Endothelial cell of umbilical vein (primary cell): ENCODE results near the gene DBNL. TPM values are rescaled to one million over a fixed set of nuclear protein-coding genes. Genes with fewer than 3 reads are reported as not detected.

Experiments used
- BruUV-seq: library from RNA; stranded (reverse); fragments of 400-500 nt; replicated peaks from 2 replicates; lab custom pipeline; 2021; lab: Mats Ljungman, UMichigan
- CTCF ChIA-PET: fragments of 300-600, 350-600 bp; sonication (Branson Sonifier 250); formaldehyde crosslinking; loops from one replicate; lab custom pipeline; 2021; ENCODE audit warnings: antibody characterized with exemption, inconsistent platforms; lab: Charles Lee
- POLR2A ChIA-PET: fragments of 300-600, 350-600 bp; sonication (Branson Sonifier 250); formaldehyde crosslinking; loops from one replicate; lab custom pipeline; 2021; ENCODE audit warnings: antibody characterized with exemption, inconsistent platforms; lab: Charles Lee
- DNase-seq: peaks from one replicate; pipeline ENCODE4 v3.0.0-alpha.2; 2011; ENCODE audit warnings: low read depth, low spot score
- FAIRE-seq: peaks from 2 replicates; lab custom pipeline; 2011; peaks lifted over from hg19 to GRCh38; lab: Jason Lieb, UNC
- H2AFZ ChIP-seq: 2 replicates; pipeline ENCODE4 v1.6.0; 2012; ENCODE audit warnings: low read depth, low read length, control low read depth, inconsistent platforms
- H3K27ac ChIP-seq: 2 replicates; pipeline ENCODE4 v1.5.1; 2011; ENCODE audit warnings: low read depth, mild to moderate bottlenecking, control low read depth, low read length, moderate library complexity; ENCODE audit not compliant: insufficient read depth
- H3K27me3 ChIP-seq, 2 experiments: 2 replicates each; pipeline versions ENCODE4 v1.6.0 to v1.6.1; 2011; ENCODE audit warnings: low read length in 2 of 2, mixed read lengths in 1 of 2; ENCODE audit not compliant: control insufficient read depth in 2 of 2, insufficient read depth in 2 of 2
- H3K36me3 ChIP-seq, 2 experiments: 2 replicates in 1 of 2; 3 replicates in 1 of 2; pipeline ENCODE4 v1.5.1; 2011; ENCODE audit warnings: low read length in 2 of 2, mild to moderate bottlenecking in 1 of 2, moderate library complexity in 1 of 2; ENCODE audit not compliant: control insufficient read depth in 2 of 2, insufficient read depth in 2 of 2; ENCODE audit errors: extremely low read depth in 1 of 2
- H3K4me1 ChIP-seq: 3 replicates; pipeline ENCODE4 v1.5.1; 2011; ENCODE audit warnings: mild to moderate bottlenecking, low read length; ENCODE audit not compliant: control insufficient read depth, insufficient read depth; ENCODE audit errors: extremely low read depth
- H3K4me2 ChIP-seq: 2 replicates; pipeline ENCODE4 v1.6.1; 2011; ENCODE audit warnings: low read length, control low read depth, mixed read lengths; ENCODE audit not compliant: insufficient read depth
- H3K4me3 ChIP-seq, 3 experiments: fragments of 200-600 bp in 1 of 3; sonication (generic), shearing (Covaris generic) in 1 of 3; replicated peaks in 1 of 3; 2 replicates each; pipeline ENCODE4 v1.5.1; 2011 to 2016; ENCODE audit warnings: control low read depth in 3 of 3, low read length in 3 of 3, mild to moderate bottlenecking in 2 of 3, inconsistent platforms in 1 of 3, low read depth in 1 of 3, moderate library complexity in 1 of 3; ENCODE audit not compliant: insufficient read depth in 1 of 3
- H3K79me2 ChIP-seq: 2 replicates; pipeline ENCODE4 v1.6.0; 2012; ENCODE audit warnings: low read length, inconsistent platforms; ENCODE audit not compliant: control insufficient read depth, insufficient read depth
- H3K9ac ChIP-seq: replicated peaks from 2 replicates; pipeline ENCODE3; 2011; ENCODE audit warnings: low read length, control low read depth; ENCODE audit not compliant: insufficient read depth; ENCODE audit errors: extremely low read depth
- H3K9me1 ChIP-seq: replicated peaks from 3 replicates; pipeline ENCODE4 v1.6.0; 2011; ENCODE audit warnings: mild to moderate bottlenecking, low read length; ENCODE audit not compliant: control insufficient read depth, insufficient read depth; ENCODE audit errors: extremely low read depth
- H3K9me3 ChIP-seq: replicated peaks from 2 replicates; pipeline ENCODE4 v1.5.1; 2012; ENCODE audit warnings: low read length, inconsistent platforms; ENCODE audit not compliant: control insufficient read depth, insufficient read depth
- H4K20me1 ChIP-seq: replicated peaks from 2 replicates; pipeline ENCODE3; 2011; ENCODE audit warnings: mild to moderate bottlenecking, low read length; ENCODE audit not compliant: control insufficient read depth, insufficient read depth; ENCODE audit errors: extremely low read depth
- CTCF ChIP-seq, 2 donors: IDR thresholded peaks; 1 replicate in 1 of 2; 2 replicates in 1 of 2; pipeline ENCODE4 v1.5.1; 2011; ENCODE audit warnings: low read length in 2 of 2, mild to moderate bottlenecking in 2 of 2, moderate library complexity in 2 of 2, control low read depth in 1 of 2, inconsistent platforms in 1 of 2, low read depth in 1 of 2; ENCODE audit not compliant: insufficient read depth in 1 of 2; ENCODE audit errors: extremely low read depth in 1 of 2
- EZH2 ChIP-seq: IDR thresholded peaks from 2 replicates; pipeline ENCODE4 v1.6.1; 2012; ENCODE audit warnings: borderline replicate concordance, low read depth, mild to moderate bottlenecking, moderate library complexity, low read length, inconsistent platforms; ENCODE audit not compliant: severe bottlenecking
- FOS ChIP-seq: IDR thresholded peaks from 2 replicates; pipeline ENCODE4 v1.6.1; 2011; ENCODE audit warnings: mild to moderate bottlenecking, low read length, moderate library complexity, borderline replicate concordance; ENCODE audit not compliant: insufficient read depth
- GATA2 ChIP-seq: IDR thresholded peaks from 2 replicates; pipeline ENCODE4 v1.7.0; 2011; ENCODE audit warnings: low read depth, mild to moderate bottlenecking, moderate library complexity, mixed read lengths, low read length; ENCODE audit not compliant: insufficient read length, insufficient read depth
- JUN ChIP-seq: IDR thresholded peaks from 2 replicates; pipeline ENCODE4 v1.6.1; 2011; ENCODE audit warnings: borderline replicate concordance, low read depth; ENCODE audit not compliant: insufficient read length, insufficient read depth
- MAX ChIP-seq: IDR thresholded peaks from 2 replicates; pipeline ENCODE4 v1.6.1; 2011; ENCODE audit not compliant: insufficient read depth, insufficient read length
- MYC ChIP-seq: IDR thresholded peaks from one replicate; pipeline ENCODE4 v1.6.1; 2011; ENCODE audit warnings: mild to moderate bottlenecking, low read depth, low read length
- POLR2A ChIP-seq: IDR thresholded peaks from 2 replicates; pipeline ENCODE4 v1.6.1; 2012; ENCODE audit warnings: low read depth, mild to moderate bottlenecking, control low read depth, low read length
- POLR2AphosphoS5 ChIP-seq: IDR thresholded peaks from 2 replicates; pipeline ENCODE4 v1.6.1; 2012; ENCODE audit warnings: low read depth, mild to moderate bottlenecking, control low read depth, low read length, moderate library complexity; ENCODE audit not compliant: insufficient read depth
- dilution Hi-C: fragments of 300-500 bp; cut with MboI; formaldehyde crosslinking; loops from one replicate; pipeline ENCODE4 v1.15.0; 2019; ENCODE audit warnings: low sequenced_read_pairs; ENCODE audit not compliant: extremely low pct_ligation_motif_present
- intact Hi-C: fragments of 100-400 bp; cut with micrococcal nuclease; formaldehyde crosslinking; loops from one replicate; pipeline ENCODE4 v1.10.0; 2022
- polyA plus RNA-seq, 4 experiments: library from polyadenylated mRNA; depleted of rRNA in 3 of 4; stranded (reverse) in 3 of 4; unstranded in 1 of 4; fragments of >200 nt; gene quantifications; 2 replicates each; pipeline versions ENCODE4 v1.2.1 to v1.2.3, GENCODE V29; 2011 to 2012; ENCODE audit warnings: missing spikeins in 1 of 4
- total RNA-seq: library from RNA; stranded (reverse); gene quantifications from 2 replicates; pipeline ENCODE4 v1.2.3, GENCODE V29; 2021

The DBNL gene
- total and polyA plus RNA-seq, 2 donors (not counting 3 experiments of a cell fraction or from before 2014, with no cell fraction given), result 94.0 to 123 TPM

GRCh38 chr7:44060091-44060947, 15.8 kb downstream of the DBNL start:
- Histone ChIP-seq H3K9me1 (no peaks in the 10 kb centered on the region), H2AFZ (no peak overlapping the region), H3K27me3 (peaks cover 2 to 12% of the 10 kb centered on the region in 2 experiments), H3K9ac (no peak overlapping the region), H3K4me2 (no peak overlapping the region), H3K36me3 (peaks cover 9 to 48% of the 10 kb centered on the region in 2 experiments), H3K4me1 (no peaks in the 10 kb centered on the region), H3K9me3 (no peaks in the 10 kb centered on the region), H3K27ac (no peak overlapping the region), H3K4me3 (no peak overlapping the region), H3K79me2 (no peaks in the 10 kb centered on the region), H4K20me1 (no peaks in the 10 kb centered on the region)
- intact Hi-C loops (no loop called here), dilution Hi-C loops (no loop called here)
- ChIA-PET CTCF (interaction anchor here (0.6 to 1.3 kb wide), 3 partner anchors 9 to 40 kb away, joined by 3 read pairs; no protein-coding TSS in a partner anchor), POLR2A (no interaction called here)
- no TSS peak for BruUV-seq
- TF ChIP-seq GATA2, result no peak
- no peak for TF ChIP-seq CTCF (IDR thresholded peaks at IDR 0.05; ENCODE audit: extremely low read depth in 1 of 2, insufficient read depth in 1 of 2, low read depth in 1 of 2, low read length in 2 of 2)
- no peak for TF ChIP-seq EZH2
- no peak for TF ChIP-seq FOS
- no peak for TF ChIP-seq POLR2AphosphoS5
- no peak for TF ChIP-seq POLR2A
- TF ChIP-seq MAX, result no peak
- no peak for TF ChIP-seq MYC
- TF ChIP-seq JUN, result no peak
- FAIRE-seq (no peak), DNase-seq (no peak)
